ENCODE results near the gene DNPH1.

- TF ChIP-seq POLR2A (IDR thresholded peaks at IDR 0.05), result no peak
- TF ChIP-seq, protein P1, sequence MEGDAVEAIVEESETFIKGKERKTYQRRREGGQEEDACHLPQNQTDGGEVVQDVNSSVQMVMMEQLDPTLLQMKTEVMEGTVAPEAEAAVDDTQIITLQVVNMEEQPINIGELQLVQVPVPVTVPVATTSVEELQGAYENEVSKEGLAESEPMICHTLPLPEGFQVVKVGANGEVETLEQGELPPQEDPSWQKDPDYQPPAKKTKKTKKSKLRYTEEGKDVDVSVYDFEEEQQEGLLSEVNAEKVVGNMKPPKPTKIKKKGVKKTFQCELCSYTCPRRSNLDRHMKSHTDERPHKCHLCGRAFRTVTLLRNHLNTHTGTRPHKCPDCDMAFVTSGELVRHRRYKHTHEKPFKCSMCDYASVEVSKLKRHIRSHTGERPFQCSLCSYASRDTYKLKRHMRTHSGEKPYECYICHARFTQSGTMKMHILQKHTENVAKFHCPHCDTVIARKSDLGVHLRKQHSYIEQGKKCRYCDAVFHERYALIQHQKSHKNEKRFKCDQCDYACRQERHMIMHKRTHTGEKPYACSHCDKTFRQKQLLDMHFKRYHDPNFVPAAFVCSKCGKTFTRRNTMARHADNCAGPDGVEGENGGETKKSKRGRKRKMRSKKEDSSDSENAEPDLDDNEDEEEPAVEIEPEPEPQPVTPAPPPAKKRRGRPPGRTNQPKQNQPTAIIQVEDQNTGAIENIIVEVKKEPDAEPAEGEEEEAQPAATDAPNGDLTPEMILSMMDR (IDR thresholded peaks at IDR 0.05 in 4 of 5, conservative IDR thresholded peaks at IDR 0.05 in 1 of 5), result no peak
Measured at GRCh38 chr6:43193929-43194328, 35.4 kb downstream of the DNPH1 start.
